MM.1S (cell line): Measurements from ENCODE around the gene ARHGEF40.

Experiments
- DNase-seq: peaks from one replicate; pipeline ENCODE4 v3.0.0-alpha.2; 2015
- H2AFZ ChIP-seq: fragments of 300-600 bp; sonication (generic); 2 replicates; pipeline ENCODE4 v1.6.0; 2016; ENCODE audit warnings: antibody characterized with exemption, low read length
- H3F3A ChIP-seq: fragments of 300-600 bp; sonication (generic); 2 replicates; pipeline ENCODE4 v1.6.1; 2016; ENCODE audit warnings: mild to moderate bottlenecking, antibody characterized with exemption, low read length, moderate library complexity, mixed read lengths; ENCODE audit not compliant: insufficient read depth
- H3K27ac ChIP-seq: fragments of 300-600 bp; sonication (generic); 2 replicates; pipeline ENCODE4 v1.5.1; 2016; ENCODE audit warnings: mild to moderate bottlenecking, low read length
- H3K27me3 ChIP-seq: fragments of 300-600 bp; sonication (generic); replicated peaks from 2 replicates; pipeline ENCODE4 v1.6.0; 2016; ENCODE audit warnings: low read length; ENCODE audit not compliant: insufficient read depth
- H3K36me3 ChIP-seq: fragments of 300-600 bp; sonication (generic); replicated peaks from 2 replicates; pipeline ENCODE4 v1.6.1; 2016; ENCODE audit warnings: mild to moderate bottlenecking, low read length, mixed read lengths; ENCODE audit not compliant: insufficient read depth
- H3K4me1 ChIP-seq: fragments of 300-600 bp; sonication (generic); 2 replicates; pipeline ENCODE4 v1.6.1; 2016; ENCODE audit warnings: low read length, mixed read lengths
- H3K4me2 ChIP-seq: fragments of 300-600 bp; sonication (generic); 2 replicates; pipeline ENCODE4 v1.6.0; 2016; ENCODE audit warnings: low read depth, low read length
- H3K4me3 ChIP-seq: fragments of 300-600 bp; sonication (generic); 2 replicates; pipeline ENCODE4 v1.5.1; 2016; ENCODE audit warnings: low read length, mixed read lengths
- H3K79me2 ChIP-seq: fragments of 300-600 bp; sonication (generic); 2 replicates; pipeline ENCODE4 v1.6.1; 2016; ENCODE audit warnings: mixed run types, low read length, mixed read lengths
- H3K9ac ChIP-seq: fragments of 300-600 bp; sonication (generic); 2 replicates; pipeline ENCODE4 v1.6.1; 2016; ENCODE audit warnings: low read length, mixed read lengths
- H3K9me2 ChIP-seq: fragments of 300-600 bp; sonication (generic); replicated peaks from 2 replicates; pipeline ENCODE4 v1.6.1; 2016; ENCODE audit warnings: mild to moderate bottlenecking, low read length, mixed read lengths; ENCODE audit not compliant: insufficient read depth
- H3K9me3 ChIP-seq: fragments of 300-600 bp; sonication (generic); replicated peaks from 2 replicates; pipeline ENCODE4 v1.6.1; 2016; ENCODE audit warnings: mild to moderate bottlenecking, low read length, mixed read lengths; ENCODE audit not compliant: insufficient read depth
- H4K20me1 ChIP-seq: fragments of 300-600 bp; sonication (generic); 2 replicates; pipeline ENCODE4 v1.6.1; 2016; ENCODE audit warnings: mild to moderate bottlenecking, low read length, moderate library complexity, mixed read lengths; ENCODE audit not compliant: insufficient read depth
- CTCF ChIP-seq: fragments of 300-600 bp; sonication (generic); IDR thresholded peaks from 2 replicates; pipeline ENCODE4 v1.5.1; 2016; ENCODE audit warnings: antibody characterized with exemption, low read length, mixed read lengths
- EZH2 ChIP-seq: fragments of 300-600 bp; sonication (generic); optimal IDR thresholded peaks from 2 replicates; pipeline ENCODE3; 2017; ENCODE audit warnings: low read depth, mild to moderate bottlenecking, antibody characterized with exemption, low read length, mixed read lengths
- EZH2phosphoT487 ChIP-seq: fragments of 300-600 bp; sonication (generic); IDR thresholded peaks from 2 replicates; pipeline ENCODE4 v1.6.1; 2018; ENCODE audit warnings: antibody characterized with exemption, low read length

ARHGEF40 gene

GRCh38 chr14:21056520-21057163 lies 13.5 kb upstream of the ARHGEF40 start:
- no peak for DNase-seq
- Histone ChIP-seq H3K9me2 (no peaks in the 10 kb centered on the region), H3K4me2 (no peak overlapping the region), H3K27me3 (no peaks in the 10 kb centered on the region), H3K36me3 (no peaks in the 10 kb centered on the region), H2AFZ (no peak overlapping the region), H3F3A (no peaks in the 10 kb centered on the region), H3K4me1 (no peaks in the 10 kb centered on the region), H3K79me2 (no peaks in the 10 kb centered on the region), H3K9me3 (no peaks in the 10 kb centered on the region), H3K4me3 (no peak overlapping the region), H4K20me1 (no peaks in the 10 kb centered on the region), H3K9ac (no peak overlapping the region), H3K27ac (no peak overlapping the region)
- TF ChIP-seq EZH2phosphoT487 (no peak), EZH2 (no peak), CTCF (no peak)

GRCh38 chr14:21057803-21058675 lies 12.1 kb upstream of the ARHGEF40 start, which contains the start of gene RNASE8:
Gene RNASE8 (plus strand): TSS chr14:21057822. CDS start chr14:21057893, 71 bp downstream.
- H2AFZ ChIP-seq, result no peak within 1 kb of the TSS
- H3K79me2 ChIP-seq, result no peaks in the 10 kb centered on the region
- H3K9ac ChIP-seq, result no peak within 1 kb of the TSS
- no peaks in the 10 kb centered on the region for H3K27me3 ChIP-seq
- DNase-seq, result no peak
- no peaks in the 10 kb centered on the region for H3K4me1 ChIP-seq
- no peaks in the 10 kb centered on the region for H3F3A ChIP-seq
- TF ChIP-seq CTCF (no peak), EZH2 (no peak), EZH2phosphoT487 (no peak)
- no peak within 1 kb of the TSS for H3K4me3 ChIP-seq
- H4K20me1 ChIP-seq, result no peaks in the 10 kb centered on the region
- H3K36me3 ChIP-seq, result no peaks in the 10 kb centered on the region
- no peaks in the 10 kb centered on the region for H3K9me3 ChIP-seq
- no peaks in the 10 kb centered on the region for H3K9me2 ChIP-seq
- H3K27ac ChIP-seq, result no peak within 1 kb of the TSS
- H3K4me2 ChIP-seq, result no peak within 1 kb of the TSS

GRCh38 chr14:21058903-21059302 lies 11.2 kb upstream of the ARHGEF40 start:
- Histone ChIP-seq H3K4me3 (no peak overlapping the region), H2AFZ (no peak overlapping the region), H3K27ac (no peak overlapping the region), H3K4me1 (no peaks in the 10 kb centered on the region), H3K27me3 (no peaks in the 10 kb centered on the region), H3K9ac (no peak overlapping the region), H3K36me3 (no peaks in the 10 kb centered on the region), H3K4me2 (no peak overlapping the region), H3K79me2 (no peaks in the 10 kb centered on the region), H3K9me2 (no peaks in the 10 kb centered on the region), H3K9me3 (no peaks in the 10 kb centered on the region), H4K20me1 (no peaks in the 10 kb centered on the region), H3F3A (no peaks in the 10 kb centered on the region)
- no peak for DNase-seq
- TF ChIP-seq EZH2 (no peak), EZH2phosphoT487 (no peak), CTCF (no peak)
